Mucosa of descending colon (tissue), 3 donors: ENCODE results near the gene MVB12A. TPM values are rescaled to one million over a fixed set of nuclear protein-coding genes. Genes with fewer than 3 reads are reported as not detected.
A peak's percentile ranks its signal among the peaks of the same experiment; 100 is the strongest.

Experiments used
- ATAC-seq: fragments of 200-7000 bp; cut with Tn5 transposase; one replicate; pipeline ENCODE4 v1.9.1; 2020; ENCODE audit warnings: mild to moderate bottlenecking, moderate library complexity
- DNase-seq, 3 donors: peaks; one replicate each; pipeline ENCODE4 v3.0.0-alpha.2; 2020
- H3K36me3 ChIP-seq: fragments of 200-600 bp; one replicate; pipeline ENCODE4 v1.8.0; 2021; ENCODE audit warnings: low read depth, mild to moderate bottlenecking
- H3K4me1 ChIP-seq: fragments of 200-600 bp; one replicate; pipeline ENCODE4 v1.8.0; 2021; ENCODE audit warnings: low read depth, mild to moderate bottlenecking
- H3K4me3 ChIP-seq: fragments of 200-600 bp; one replicate; pipeline ENCODE4 v1.8.0; 2021; ENCODE audit warnings: mild to moderate bottlenecking
- H3K9me3 ChIP-seq: fragments of 200-600 bp; one replicate; pipeline ENCODE4 v1.8.0; 2021; ENCODE audit warnings: mild to moderate bottlenecking
- intact Hi-C, 2 donors: fragments of 100-400 bp; cut with DNase I in 1 of 2; cut with micrococcal nuclease in 1 of 2; formaldehyde crosslinking; loops; one replicate each; pipeline versions ENCODE4 v1.11.0 to v1.11.1; 2022; cut with DNase I, micrococcal nuclease
- total RNA-seq, 3 donors: library from RNA; stranded (reverse); fragmentation: NEBNext Ultra II Directional in 2 of 3; extraction: Animal tissue kit (Norgen Biotek cat#: 25700) in 2 of 3; gene quantifications; one replicate each; pipeline versions ENCODE4 v1.2.1 to v1.2.4, GENCODE V29; 2021 to 2023
- TF ChIP-seq, protein P1 (sequence below): fragments of 200-600 bp; IDR thresholded peaks from one replicate; pipeline ENCODE4 v1.8.0; 2022; ENCODE audit warnings: antibody characterized with exemption, mild to moderate bottlenecking
- donor health status: DM: no; HTN: no; CAD: no; lungs with moderate emphysema.
- donor health status: DM: no; HTN: no; CAD: no.
- donor health status: DM: no; HTN: yes; CAD: no.

The MVB12A gene
- total RNA-seq, 3 donors from 2014 or later, result 42.7 to 53.3 (median 52.1) TPM

DNA sequence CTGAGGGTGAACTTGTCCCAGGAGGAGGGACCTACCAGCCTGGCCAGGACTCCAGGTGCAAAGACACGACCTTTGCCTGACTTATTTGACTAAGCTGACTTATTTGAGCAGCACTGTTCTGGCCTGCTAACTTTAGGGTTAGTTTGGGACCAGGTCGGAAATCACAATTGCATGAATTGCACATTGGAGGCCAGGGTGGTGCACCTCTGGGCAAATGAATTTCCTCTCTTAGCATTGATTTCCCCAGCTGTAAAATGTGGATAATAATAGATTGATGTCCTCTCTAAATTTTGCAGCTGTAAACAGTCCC, 13.0 kb upstream of the MVB12A start:
- Histone ChIP-seq H3K4me1 (no peaks in the 10 kb centered on the region), H3K4me3 (no peak overlapping the region), H3K36me3 (no peaks in the 10 kb centered on the region), H3K9me3 (no peaks in the 10 kb centered on the region)
- no peak for DNase-seq
- ATAC-seq, result peak; percentile 5
- TF ChIP-seq, protein P1, sequence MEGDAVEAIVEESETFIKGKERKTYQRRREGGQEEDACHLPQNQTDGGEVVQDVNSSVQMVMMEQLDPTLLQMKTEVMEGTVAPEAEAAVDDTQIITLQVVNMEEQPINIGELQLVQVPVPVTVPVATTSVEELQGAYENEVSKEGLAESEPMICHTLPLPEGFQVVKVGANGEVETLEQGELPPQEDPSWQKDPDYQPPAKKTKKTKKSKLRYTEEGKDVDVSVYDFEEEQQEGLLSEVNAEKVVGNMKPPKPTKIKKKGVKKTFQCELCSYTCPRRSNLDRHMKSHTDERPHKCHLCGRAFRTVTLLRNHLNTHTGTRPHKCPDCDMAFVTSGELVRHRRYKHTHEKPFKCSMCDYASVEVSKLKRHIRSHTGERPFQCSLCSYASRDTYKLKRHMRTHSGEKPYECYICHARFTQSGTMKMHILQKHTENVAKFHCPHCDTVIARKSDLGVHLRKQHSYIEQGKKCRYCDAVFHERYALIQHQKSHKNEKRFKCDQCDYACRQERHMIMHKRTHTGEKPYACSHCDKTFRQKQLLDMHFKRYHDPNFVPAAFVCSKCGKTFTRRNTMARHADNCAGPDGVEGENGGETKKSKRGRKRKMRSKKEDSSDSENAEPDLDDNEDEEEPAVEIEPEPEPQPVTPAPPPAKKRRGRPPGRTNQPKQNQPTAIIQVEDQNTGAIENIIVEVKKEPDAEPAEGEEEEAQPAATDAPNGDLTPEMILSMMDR, result no peak
- intact Hi-C loops, result no loop called here

GRCh38 chr19:17409990-17410389, 9.9 kb upstream of the MVB12A start:
- Histone ChIP-seq H3K36me3 (no peaks in the 10 kb centered on the region), H3K4me3 (no peak overlapping the region), H3K4me1 (no peaks in the 10 kb centered on the region), H3K9me3 (no peaks in the 10 kb centered on the region)
- intact Hi-C loops, result no loop called here
- no peak for ATAC-seq
- no peak for DNase-seq
- TF ChIP-seq, protein P1, result no peak

DNA sequence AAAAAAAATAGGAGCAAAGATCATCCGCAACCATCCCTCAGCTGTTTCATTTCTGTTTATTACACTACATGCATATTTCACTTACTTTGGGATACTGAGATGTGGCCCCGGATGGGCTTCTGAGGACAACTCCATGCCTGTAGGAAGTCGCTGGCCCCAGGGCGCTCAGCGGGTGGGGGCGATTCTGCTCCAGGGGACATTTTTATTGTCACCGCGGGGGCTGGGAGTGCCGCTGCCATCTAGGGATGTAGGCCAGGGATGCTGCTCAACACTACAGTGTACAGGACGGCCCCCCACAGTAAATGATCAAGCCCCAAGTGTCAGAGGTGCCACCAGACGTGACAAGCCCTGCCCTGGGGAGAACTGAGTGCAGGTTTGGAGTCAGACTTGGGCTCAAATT, 8.0 kb upstream of the MVB12A start:
- intact Hi-C loops, result no loop called here
- no peaks in the 10 kb centered on the region for H3K9me3 ChIP-seq
- DNase-seq (no peak), ATAC-seq (no peak)
- no peaks in the 10 kb centered on the region for H3K36me3 ChIP-seq
- no peak overlapping the region for H3K4me3 ChIP-seq
- H3K4me1 ChIP-seq, result no peaks in the 10 kb centered on the region
- TF ChIP-seq, protein P1, result no peak

GRCh38 chr19:17414097-17414496, 5.8 kb upstream of the MVB12A start:
- ATAC-seq, result no peak
- H3K4me1 ChIP-seq, result peaks cover 4% of the 10 kb centered on the region
- no peaks in the 10 kb centered on the region for H3K36me3 ChIP-seq
- DNase-seq, result no peak
- intact Hi-C loops, result no loop called here
- H3K9me3 ChIP-seq, result no peaks in the 10 kb centered on the region
- TF ChIP-seq, protein P1, result no peak
- H3K4me3 ChIP-seq, result no peak overlapping the region

DNA sequence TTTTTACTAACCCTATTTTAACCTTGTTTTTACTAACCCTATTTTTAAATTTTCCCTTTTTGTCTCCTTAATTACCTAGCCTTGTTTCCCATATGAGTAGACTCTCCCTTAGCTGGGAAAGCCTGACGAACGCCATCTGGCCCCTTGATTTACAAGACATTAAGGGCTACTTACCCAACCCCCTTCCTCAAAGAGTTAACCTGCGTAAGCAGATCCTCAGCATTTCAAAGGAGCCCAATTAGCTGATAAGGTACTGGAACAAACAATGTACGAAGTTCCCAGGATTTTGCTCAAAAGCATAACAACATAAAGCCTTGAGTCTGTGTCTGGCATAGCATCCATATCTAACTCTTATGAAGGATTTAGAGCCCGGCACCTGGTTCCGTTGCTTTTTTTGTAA, 4.7 kb upstream of the MVB12A start:
- no peaks in the 10 kb centered on the region for H3K9me3 ChIP-seq
- H3K4me1 ChIP-seq, result peaks cover 6% of the 10 kb centered on the region
- ATAC-seq (no peak), DNase-seq (no peak)
- H3K36me3 ChIP-seq, result no peaks in the 10 kb centered on the region
- TF ChIP-seq, protein P1, result no peak
- intact Hi-C loops, result no loop called here
- H3K4me3 ChIP-seq, result no peak overlapping the region

GRCh38 chr19:17418710-17419109, 1.1 kb upstream of the MVB12A start:
- TF ChIP-seq, protein P1, result no peak
- no peak for DNase-seq
- ATAC-seq, result no peak
- Histone ChIP-seq H3K4me3 (no peak overlapping the region), H3K4me1 (peaks cover 11% of the 10 kb centered on the region), H3K36me3 (no peaks in the 10 kb centered on the region), H3K9me3 (no peaks in the 10 kb centered on the region)
- intact Hi-C loops, result no loop called here
